HepG2 (cell line): ENCODE measurements around the gene INO80B. TPM values are rescaled to one million over a fixed set of nuclear protein-coding genes. Genes with fewer than 3 reads are reported as not detected.

Source experiments
- EP300 ChIP-seq, 3 experiments: sonication (generic) in 1 of 3; formaldehyde crosslinking in 1 of 3; IDR thresholded peaks; 2 replicates each; pipeline versions ENCODE4 v1.5.1 to v1.6.1; 2011 to 2020; ENCODE audit warnings: low read depth in 2 of 3, low read length in 2 of 3, borderline replicate concordance in 1 of 3, improper control_type of control experiment in 1 of 3, mild to moderate bottlenecking in 1 of 3, missing genetic modification reagents in 1 of 3, moderate library complexity in 1 of 3
- HDAC1 ChIP-seq: sonication (generic); formaldehyde crosslinking; IDR thresholded peaks from 2 replicates; pipeline ENCODE4 v1.5.1; 2020; ENCODE audit warnings: mild to moderate bottlenecking, missing genetic modification reagents
- HNF4A ChIP-seq: sonication (generic); formaldehyde crosslinking; IDR thresholded peaks from 2 replicates; pipeline ENCODE4 v1.4.0; 2020; ENCODE audit warnings: missing genetic modification reagents
- HNRNPH1 ChIP-seq: fragments of 200-400 bp; formaldehyde crosslinking; optimal IDR thresholded peaks from 2 replicates; pipeline ENCODE3; 2017; ENCODE audit warnings: mild to moderate bottlenecking, low read depth, low read length
- SALL2 ChIP-seq: sonication (generic); formaldehyde crosslinking; IDR thresholded peaks from 2 replicates; pipeline ENCODE4 v1.8.1; 2023; ENCODE audit warnings: mild to moderate bottlenecking, missing genetic modification reagents, inconsistent platforms
- THYN1 ChIP-seq: sonication (generic); formaldehyde crosslinking; IDR thresholded peaks from 2 replicates; pipeline ENCODE4 v1.8.1; 2023; ENCODE audit warnings: low read depth, mild to moderate bottlenecking, moderate library complexity, missing genetic modification reagents, borderline replicate concordance
- ZNF3 ChIP-seq: IDR thresholded peaks from 2 replicates; pipeline ENCODE4 v1.7.0; 2017; ENCODE audit warnings: inconsistent platforms
- ZNF766 ChIP-seq: sonication (generic); formaldehyde crosslinking; IDR thresholded peaks from 2 replicates; pipeline ENCODE4 v1.5.0; 2020; ENCODE audit warnings: missing genetic modification reagents, borderline replicate concordance
- polyA plus RNA-seq, 8 experiments: library from polyadenylated mRNA; depleted of rRNA in 3 of 8; stranded (reverse) in 7 of 8; unstranded in 1 of 8; fragments of >200 nt; fragmentation: Illumina TruSeq in 4 of 8; extraction: Trizol in 4 of 8; gene quantifications; 2 replicates each; pipeline versions ENCODE4 v1.2.1 to v1.2.3, GENCODE V29; 2011 to 2016; ENCODE audit warnings: low read depth in 4 of 8, missing spikeins in 1 of 8, mixed read lengths in 1 of 8; ENCODE audit not compliant: insufficient read depth in 1 of 8
- total RNA-seq, 5 experiments: library from RNA; depleted of rRNA; stranded (reverse); fragments of >200 nt; fragmentation: Illumina TruSeq; extraction: Trizol; gene quantifications; 2 replicates each; pipeline ENCODE4 v1.2.3, GENCODE V29; 2016; ENCODE audit warnings: low read depth in 1 of 5
- TF ChIP-seq, protein P1 (sequence below): sonication (generic); formaldehyde crosslinking; IDR thresholded peaks from 2 replicates; pipeline ENCODE4 v1.5.0; 2020; ENCODE audit warnings: missing genetic modification reagents
- TF ChIP-seq, protein P2 (sequence below): sonication (generic); formaldehyde crosslinking; IDR thresholded peaks from 2 replicates; pipeline ENCODE4 v1.5.0; 2020; ENCODE audit warnings: missing genetic modification reagents
- TF ChIP-seq, protein P3 (sequence below): IDR thresholded peaks from 2 replicates; pipeline ENCODE4 v1.6.1; 2016; ENCODE audit warnings: mild to moderate bottlenecking
- TF ChIP-seq, protein P4 (sequence below): sonication (generic); formaldehyde crosslinking; IDR thresholded peaks from 2 replicates; pipeline ENCODE4 v1.4.0; 2020; ENCODE audit warnings: missing genetic modification reagents
- TF ChIP-seq, protein P5 (sequence below): sonication (generic); formaldehyde crosslinking; IDR thresholded peaks from 2 replicates; pipeline ENCODE4 v1.4.0; 2020; ENCODE audit warnings: mild to moderate bottlenecking, missing genetic modification reagents

Gene INO80B
- total and polyA plus RNA-seq, 2 of the 13 experiments (the other 11 are each of a cell fraction or from before 2014, with no cell fraction given): 6.2 to 14.5 TPM

DNA sequence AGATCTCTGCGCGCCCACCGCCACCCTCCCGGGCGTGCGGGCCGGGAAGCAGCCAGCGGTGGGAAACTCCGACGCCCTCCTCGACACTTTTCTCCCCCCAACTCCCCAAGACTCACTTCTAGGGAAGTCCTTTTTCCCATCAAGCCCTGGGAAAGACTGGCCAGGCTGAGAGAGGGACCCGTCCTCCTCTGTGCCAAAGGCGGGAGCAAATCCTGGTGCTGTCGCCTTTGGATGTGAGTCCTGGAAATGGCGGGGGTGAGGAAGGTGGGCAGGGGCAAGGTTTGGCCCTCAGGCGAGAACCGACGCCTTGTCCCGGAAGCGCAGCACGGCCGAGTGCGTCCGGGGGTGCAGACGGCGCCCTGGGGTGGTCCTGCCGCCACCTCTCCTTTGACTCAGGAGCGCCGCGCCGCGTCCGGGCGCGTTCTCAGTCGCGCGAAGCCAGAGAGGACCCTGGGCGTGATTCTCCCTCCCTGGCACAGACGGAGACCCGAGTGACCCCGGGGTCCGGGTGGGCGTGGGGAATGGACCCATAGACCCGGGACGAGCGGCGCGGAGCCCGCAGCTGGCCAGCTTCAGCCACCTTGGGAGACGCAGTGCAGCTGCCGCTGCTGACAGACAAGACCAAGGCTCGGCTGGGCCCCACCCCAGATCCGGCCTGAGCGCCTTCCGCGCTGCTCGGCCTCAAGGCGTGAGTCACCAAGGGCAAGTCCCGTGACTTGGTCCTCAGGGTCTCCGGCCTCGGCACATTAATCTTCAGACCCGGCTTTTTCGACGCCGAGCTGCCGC, 48.0 kb downstream of the INO80B start (continued):
- TF ChIP-seq SALL2 (CRISPR knock-in tag): peak; percentile 61; the same call in 1 of the 2 replicates
- no peak for TF ChIP-seq ZNF3 (CRISPR knock-in tag)
- no peak for TF ChIP-seq EP300 (IDR thresholded peaks at IDR 0.05; ENCODE audit: low read depth in 2 of 2, low read length in 2 of 2)
- TF ChIP-seq EP300 (CRISPR knock-in tag; IDR thresholded peaks at IDR 0.05; ENCODE audit: borderline replicate concordance): no peak
- TF ChIP-seq, protein P1, sequence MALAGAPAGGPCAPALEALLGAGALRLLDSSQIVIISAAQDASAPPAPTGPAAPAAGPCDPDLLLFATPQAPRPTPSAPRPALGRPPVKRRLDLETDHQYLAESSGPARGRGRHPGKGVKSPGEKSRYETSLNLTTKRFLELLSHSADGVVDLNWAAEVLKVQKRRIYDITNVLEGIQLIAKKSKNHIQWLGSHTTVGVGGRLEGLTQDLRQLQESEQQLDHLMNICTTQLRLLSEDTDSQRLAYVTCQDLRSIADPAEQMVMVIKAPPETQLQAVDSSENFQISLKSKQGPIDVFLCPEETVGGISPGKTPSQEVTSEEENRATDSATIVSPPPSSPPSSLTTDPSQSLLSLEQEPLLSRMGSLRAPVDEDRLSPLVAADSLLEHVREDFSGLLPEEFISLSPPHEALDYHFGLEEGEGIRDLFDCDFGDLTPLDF (CRISPR knock-in tag): peak; percentile 10; the same call in 1 of the 2 replicates
- TF ChIP-seq HNRNPH1: no peak
- TF ChIP-seq ZNF766 (CRISPR knock-in tag): no peak; the same call in 1 of the 2 replicates
- TF ChIP-seq HNF4A (CRISPR knock-in tag): no peak; the same call in 1 of the 2 replicates
- TF ChIP-seq, protein P2, sequence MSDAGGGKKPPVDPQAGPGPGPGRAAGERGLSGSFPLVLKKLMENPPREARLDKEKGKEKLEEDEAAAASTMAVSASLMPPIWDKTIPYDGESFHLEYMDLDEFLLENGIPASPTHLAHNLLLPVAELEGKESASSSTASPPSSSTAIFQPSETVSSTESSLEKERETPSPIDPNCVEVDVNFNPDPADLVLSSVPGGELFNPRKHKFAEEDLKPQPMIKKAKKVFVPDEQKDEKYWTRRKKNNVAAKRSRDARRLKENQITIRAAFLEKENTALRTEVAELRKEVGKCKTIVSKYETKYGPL: peak; percentile 48; the same call in 1 of the 2 replicates
- TF ChIP-seq, protein P3, sequence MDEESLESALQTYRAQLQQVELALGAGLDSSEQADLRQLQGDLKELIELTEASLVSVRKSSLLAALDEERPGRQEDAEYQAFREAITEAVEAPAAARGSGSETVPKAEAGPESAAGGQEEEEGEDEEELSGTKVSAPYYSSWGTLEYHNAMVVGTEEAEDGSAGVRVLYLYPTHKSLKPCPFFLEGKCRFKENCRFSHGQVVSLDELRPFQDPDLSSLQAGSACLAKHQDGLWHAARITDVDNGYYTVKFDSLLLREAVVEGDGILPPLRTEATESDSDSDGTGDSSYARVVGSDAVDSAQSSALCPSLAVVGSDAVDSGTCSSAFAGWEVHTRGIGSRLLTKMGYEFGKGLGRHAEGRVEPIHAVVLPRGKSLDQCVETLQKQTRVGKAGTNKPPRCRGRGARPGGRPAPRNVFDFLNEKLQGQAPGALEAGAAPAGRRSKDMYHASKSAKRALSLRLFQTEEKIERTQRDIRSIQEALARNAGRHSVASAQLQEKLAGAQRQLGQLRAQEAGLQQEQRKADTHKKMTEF (CRISPR knock-in tag): peak; percentile 57
- TF ChIP-seq, protein P4, sequence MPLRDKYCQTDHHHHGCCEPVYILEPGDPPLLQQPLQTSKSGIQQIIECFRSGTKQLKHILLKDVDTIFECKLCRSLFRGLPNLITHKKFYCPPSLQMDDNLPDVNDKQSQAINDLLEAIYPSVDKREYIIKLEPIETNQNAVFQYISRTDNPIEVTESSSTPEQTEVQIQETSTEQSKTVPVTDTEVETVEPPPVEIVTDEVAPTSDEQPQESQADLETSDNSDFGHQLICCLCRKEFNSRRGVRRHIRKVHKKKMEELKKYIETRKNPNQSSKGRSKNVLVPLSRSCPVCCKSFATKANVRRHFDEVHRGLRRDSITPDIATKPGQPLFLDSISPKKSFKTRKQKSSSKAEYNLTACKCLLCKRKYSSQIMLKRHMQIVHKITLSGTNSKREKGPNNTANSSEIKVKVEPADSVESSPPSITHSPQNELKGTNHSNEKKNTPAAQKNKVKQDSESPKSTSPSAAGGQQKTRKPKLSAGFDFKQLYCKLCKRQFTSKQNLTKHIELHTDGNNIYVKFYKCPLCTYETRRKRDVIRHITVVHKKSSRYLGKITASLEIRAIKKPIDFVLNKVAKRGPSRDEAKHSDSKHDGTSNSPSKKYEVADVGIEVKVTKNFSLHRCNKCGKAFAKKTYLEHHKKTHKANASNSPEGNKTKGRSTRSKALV (CRISPR knock-in tag): peak; percentile 76; the same call in 1 of the 2 replicates
- 0 out of 2 replicates have a peak, but pooled peaks have one; percentile 87 for TF ChIP-seq THYN1
- TF ChIP-seq HDAC1 (CRISPR knock-in tag): peak; percentile 71
- TF ChIP-seq, protein P5, sequence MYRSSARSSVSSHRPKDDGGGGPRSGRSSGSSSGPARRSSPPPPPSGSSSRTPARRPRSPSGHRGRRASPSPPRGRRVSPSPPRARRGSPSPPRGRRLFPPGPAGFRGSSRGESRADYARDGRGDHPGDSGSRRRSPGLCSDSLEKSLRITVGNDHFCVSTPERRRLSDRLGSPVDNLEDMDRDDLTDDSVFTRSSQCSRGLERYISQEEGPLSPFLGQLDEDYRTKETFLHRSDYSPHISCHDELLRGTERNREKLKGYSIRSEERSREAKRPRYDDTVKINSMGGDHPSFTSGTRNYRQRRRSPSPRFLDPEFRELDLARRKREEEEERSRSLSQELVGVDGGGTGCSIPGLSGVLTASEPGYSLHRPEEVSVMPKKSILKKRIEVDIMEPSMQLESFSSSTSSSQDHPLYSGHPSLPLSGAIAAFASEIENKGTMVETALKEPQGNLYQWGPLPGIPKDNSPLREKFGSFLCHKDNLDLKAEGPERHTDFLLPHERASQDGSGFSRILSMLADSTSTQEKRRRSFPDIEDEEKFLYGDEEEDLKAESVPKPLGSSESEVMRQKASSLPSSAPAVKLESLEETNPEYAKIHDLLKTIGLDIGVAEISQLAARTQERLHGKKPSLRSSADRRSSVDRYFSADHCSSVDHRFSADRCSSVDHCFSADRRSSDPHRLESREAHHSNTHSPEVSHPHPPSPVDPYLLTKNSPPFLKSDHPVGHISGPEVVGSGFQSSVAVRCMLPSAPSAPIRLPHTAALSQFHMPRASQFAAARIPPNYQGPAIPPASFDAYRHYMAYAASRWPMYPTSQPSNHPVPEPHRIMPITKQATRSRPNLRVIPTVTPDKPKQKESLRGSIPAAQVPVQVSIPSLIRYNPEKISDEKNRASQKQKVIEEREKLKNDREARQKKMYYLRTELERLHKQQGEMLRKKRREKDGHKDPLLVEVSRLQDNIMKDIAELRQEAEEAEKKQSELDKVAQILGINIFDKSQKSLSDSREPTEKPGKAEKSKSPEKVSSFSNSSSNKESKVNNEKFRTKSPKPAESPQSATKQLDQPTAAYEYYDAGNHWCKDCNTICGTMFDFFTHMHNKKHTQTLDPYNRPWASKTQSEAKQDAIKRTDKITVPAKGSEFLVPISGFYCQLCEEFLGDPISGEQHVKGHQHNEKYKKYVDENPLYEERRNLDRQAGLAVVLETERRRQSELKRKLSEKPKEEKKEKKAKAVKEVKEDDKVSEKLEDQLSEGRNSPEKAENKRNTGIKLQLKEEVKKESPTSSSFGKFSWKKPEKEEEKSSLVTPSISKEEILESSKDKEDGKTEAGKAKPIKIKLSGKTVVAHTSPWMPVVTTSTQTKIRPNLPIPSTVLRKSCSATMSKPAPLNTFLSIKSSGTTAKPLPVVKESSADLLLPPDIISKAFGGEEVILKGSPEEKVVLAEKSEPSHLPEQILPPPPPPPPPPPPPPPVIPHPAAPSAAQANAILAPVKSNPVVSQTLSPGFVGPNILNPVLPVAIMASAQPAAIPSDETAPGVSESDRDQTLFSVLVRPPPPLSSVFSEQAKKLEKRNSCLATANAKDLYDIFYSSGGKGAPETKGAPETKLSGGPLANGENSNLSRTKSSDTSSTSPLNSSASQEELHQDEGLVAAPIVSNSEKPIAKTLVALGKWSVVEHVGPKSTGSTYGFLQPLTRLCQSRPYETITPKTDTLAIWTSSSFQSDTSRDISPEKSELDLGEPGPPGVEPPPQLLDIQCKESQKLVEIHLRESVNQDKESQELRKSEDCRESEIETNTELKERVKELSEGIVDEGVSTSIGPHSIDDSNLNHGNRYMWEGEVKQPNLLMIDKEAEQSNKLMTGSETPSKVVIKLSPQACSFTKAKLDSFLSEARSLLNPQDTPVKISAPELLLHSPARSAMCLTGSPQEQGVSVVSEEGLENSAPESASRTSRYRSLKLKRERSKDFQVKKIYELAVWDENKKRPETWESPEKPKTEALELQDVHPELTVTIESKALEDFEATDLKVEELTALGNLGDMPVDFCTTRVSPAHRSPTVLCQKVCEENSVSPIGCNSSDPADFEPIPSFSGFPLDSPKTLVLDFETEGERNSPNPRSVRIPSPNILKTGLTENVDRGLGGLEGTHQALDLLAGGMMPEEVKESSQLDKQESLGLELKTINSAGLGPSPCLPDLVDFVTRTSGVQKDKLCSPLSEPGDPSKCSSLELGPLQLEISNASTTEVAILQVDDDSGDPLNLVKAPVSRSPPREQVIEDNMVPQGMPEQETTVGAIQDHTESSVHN (CRISPR knock-in tag): no peak; the same call in 1 of the 2 replicates
